IMR-90 (cell line): Measurements from ENCODE around the gene IP6K3. TPM values are rescaled to one million over a fixed set of nuclear protein-coding genes. Genes with fewer than 3 reads are reported as not detected.

Experiments
- ATAC-seq: fragments of 200-7000 bp; cut with Tn5 transposase; 2 replicates; pipeline ENCODE4 v1.9.1; 2020; ENCODE audit warnings: low read depth, mild to moderate bottlenecking, moderate library complexity
- BruUV-seq: library from RNA; stranded (reverse); fragments of 400-500 nt; replicated peaks from 2 replicates; lab custom pipeline; 2021; lab: Mats Ljungman, UMichigan
- CTCF ChIA-PET: fragments of 300-600 bp; formaldehyde crosslinking; extraction: SDS; loops from one replicate; lab custom pipeline; 2021; ENCODE audit warnings: antibody characterized with exemption; lab: Yijun Ruan, JAX
- POLR2A ChIA-PET: fragments of 300-600 bp; sonication (Branson Sonifier 250); formaldehyde crosslinking; loops from one replicate; lab custom pipeline; 2022; ENCODE audit warnings: antibody characterized with exemption; ENCODE audit not compliant: unreplicated experiment; lab: Charles Lee
- DNase-seq: peaks from one replicate; pipeline ENCODE4 v3.0.0; 2013
- H2AFZ ChIP-seq: replicated peaks from 2 replicates; pipeline ENCODE3; 2013; ENCODE audit warnings: low read length, mild to moderate bottlenecking; ENCODE audit not compliant: poor library complexity
- H2AK5ac ChIP-seq: 2 replicates; pipeline ENCODE4 v1.6.1; 2013; ENCODE audit warnings: low read depth, low read length, inconsistent platforms
- H2AK9ac ChIP-seq: replicated peaks from 2 replicates; pipeline ENCODE3; 2013; ENCODE audit warnings: mild to moderate bottlenecking, low read depth, low read length, moderate library complexity; ENCODE audit not compliant: poor library complexity
- H2BK120ac ChIP-seq: 2 replicates; pipeline ENCODE4 v1.6.1; 2013; ENCODE audit warnings: low read depth, low read length, inconsistent platforms
- H2BK15ac ChIP-seq: 3 replicates; pipeline ENCODE4 v1.6.1; 2013; ENCODE audit warnings: low read depth, low read length, inconsistent platforms
- H2BK20ac ChIP-seq: 2 replicates; pipeline ENCODE4 v1.6.1; 2013; ENCODE audit warnings: low read depth, mild to moderate bottlenecking, inconsistent platforms, low read length, moderate library complexity
- H2BK5ac ChIP-seq: 2 replicates; pipeline ENCODE4 v1.6.1; 2013; ENCODE audit warnings: mild to moderate bottlenecking, low read depth, low read length, inconsistent platforms; ENCODE audit not compliant: poor library complexity, severe bottlenecking
- H3K14ac ChIP-seq: replicated peaks from 2 replicates; pipeline ENCODE4 v1.6.1; 2013; ENCODE audit warnings: low read depth, low read length, inconsistent platforms
- H3K18ac ChIP-seq: 2 replicates; pipeline ENCODE4 v1.6.1; 2013; ENCODE audit warnings: low read depth, low read length, control low read depth
- H3K23ac ChIP-seq: 2 replicates; pipeline ENCODE4 v1.6.1; 2013; ENCODE audit warnings: low read depth, low read length, inconsistent platforms
- H3K27ac ChIP-seq: 2 replicates; pipeline ENCODE4 v1.5.1; 2013; ENCODE audit warnings: mild to moderate bottlenecking, control low read depth, low read length; ENCODE audit not compliant: insufficient read depth
- H3K27me3 ChIP-seq: 2 replicates; pipeline ENCODE4 v1.6.1; 2013; ENCODE audit warnings: low read length; ENCODE audit not compliant: control insufficient read depth, insufficient read depth
- H3K36me3 ChIP-seq: 2 replicates; pipeline ENCODE4 v1.6.1; 2013; ENCODE audit warnings: low read length, mixed read lengths; ENCODE audit not compliant: control insufficient read depth, insufficient read depth
- H3K4ac ChIP-seq: 2 replicates; pipeline ENCODE4 v1.6.1; 2013; ENCODE audit warnings: low read depth, low read length, inconsistent platforms
- H3K4me1 ChIP-seq: 2 replicates; pipeline ENCODE4 v1.6.1; 2013; ENCODE audit warnings: low read length, mixed read lengths; ENCODE audit not compliant: control insufficient read depth, insufficient read depth
- H3K4me2 ChIP-seq: 2 replicates; pipeline ENCODE4 v1.6.1; 2013; ENCODE audit warnings: low read depth, mild to moderate bottlenecking, control low read depth, low read length, moderate library complexity
- H3K4me3 ChIP-seq: 2 replicates; pipeline ENCODE4 v1.5.1; 2013; ENCODE audit warnings: low read depth, mild to moderate bottlenecking, control low read depth, low read length, moderate library complexity; ENCODE audit not compliant: insufficient read depth
- H3K56ac ChIP-seq: 2 replicates; pipeline ENCODE4 v1.6.1; 2013; ENCODE audit warnings: low read length, inconsistent platforms; ENCODE audit not compliant: insufficient read depth; ENCODE audit errors: extremely low read depth
- H3K79me1 ChIP-seq, 2 experiments: 2 replicates each; pipeline ENCODE4 v1.6.1; 2013; ENCODE audit warnings: low read length in 2 of 2, inconsistent platforms in 1 of 2, low read depth in 1 of 2
- H3K9ac ChIP-seq: 2 replicates; pipeline ENCODE4 v1.6.1; 2013; ENCODE audit warnings: low read depth, low read length, control low read depth
- H3K9me1 ChIP-seq: 2 replicates; pipeline ENCODE4 v1.6.1; 2013; ENCODE audit warnings: low read length, inconsistent platforms; ENCODE audit not compliant: insufficient read depth
- H3K9me3 ChIP-seq: 2 replicates; pipeline ENCODE4 v1.6.1; 2013; ENCODE audit warnings: low read length; ENCODE audit not compliant: control insufficient read depth, insufficient read depth
- H4K20me1 ChIP-seq: 2 replicates; pipeline ENCODE4 v1.6.1; 2013; ENCODE audit warnings: low read length, inconsistent platforms; ENCODE audit not compliant: insufficient read depth
- H4K5ac ChIP-seq: 2 replicates; pipeline ENCODE4 v1.6.1; 2013; ENCODE audit warnings: mild to moderate bottlenecking, low read depth, low read length, control low read depth
- H4K8ac ChIP-seq, 2 experiments: 2 replicates each; pipeline ENCODE4 v1.6.1; 2013; ENCODE audit warnings: low read depth in 2 of 2, low read length in 2 of 2, control low read depth in 1 of 2, inconsistent platforms in 1 of 2
- H4K91ac ChIP-seq: 2 replicates; pipeline ENCODE4 v1.6.1; 2013; ENCODE audit warnings: low read depth, low read length, inconsistent platforms; ENCODE audit not compliant: insufficient read depth
- CTCF ChIP-seq: conservative IDR thresholded peaks from 2 replicates; pipeline ENCODE4 v1.5.1; 2012; ENCODE audit warnings: mild to moderate bottlenecking, low read depth, low read length, improper control_type of control experiment
- MAZ ChIP-seq: IDR thresholded peaks from 2 replicates; pipeline ENCODE4 v1.6.1; 2012; ENCODE audit warnings: low read depth, mild to moderate bottlenecking, low read length, improper control_type of control experiment, moderate library complexity, borderline replicate concordance
- NFE2L2 ChIP-seq: fragments of 150-350 bp; IDR thresholded peaks from 2 replicates; pipeline ENCODE4 v1.6.1; 2016; ENCODE audit warnings: low read depth, mild to moderate bottlenecking, low read length
- POLR2A ChIP-seq: IDR thresholded peaks from 2 replicates; pipeline ENCODE4 v1.6.1; 2012; ENCODE audit warnings: mild to moderate bottlenecking, low read depth, low read length
- whole genome bisulfite sequencing, 2 experiments: methylation state at CpG; one replicate each; pipeline versions ENCODE4 v1.1.5 to v1.1.7; 2013; ENCODE audit warnings: missing lambda C conversion rate in 2 of 2; ENCODE audit not compliant: insufficient read length in 1 of 2; ENCODE audit errors: extremely low coverage in 2 of 2; 5-methylcytosine and 5-hydroxymethylcytosine counted together
- dilution Hi-C: fragments of 300-500 bp; cut with HindIII; formaldehyde crosslinking; loops from one replicate; pipeline ENCODE4 v1.14.3; 2018; ENCODE audit warnings: low sequenced_read_pairs; ENCODE audit not compliant: unreplicated experiment
- in situ Hi-C: fragments of 300-500 bp; cut with MboI; formaldehyde crosslinking; loops from 3 replicates; pipeline ENCODE4 v1.14.3; 2019; ENCODE audit warnings: low sequenced_read_pairs, inconsistent platforms, mixed read lengths
- intact Hi-C: fragments of 100-400 bp; cut with micrococcal nuclease; formaldehyde crosslinking; loops from 2 replicates; pipeline ENCODE4 v1.10.0; 2022
- polyA plus RNA-seq, 3 experiments: library from polyadenylated mRNA; depleted of rRNA; stranded (reverse); fragments of >200 nt; gene quantifications; 2 replicates each; pipeline ENCODE4 v1.2.3, GENCODE V29; 2012; ENCODE audit warnings: low replicate concordance in 1 of 3
- total RNA-seq: library from RNA; depleted of rRNA; stranded (reverse); fragments of >200 nt; gene quantifications from 2 replicates; pipeline ENCODE4 v1.2.3, GENCODE V29; 2012
- TF ChIP-seq, protein P1 (sequence below): fragments of 150-350 bp; IDR thresholded peaks from 2 replicates; pipeline ENCODE4 v1.6.1; 2017; ENCODE audit warnings: mild to moderate bottlenecking, antibody characterized with exemption, low read length, low read depth

IP6K3 gene
- total and polyA plus RNA-seq, 2 of the 4 experiments (the other 2 are of a cell fraction) = 0.18 to 0.51 TPM

- H2BK20ac ChIP-seq = no peak overlapping the region
- no peak overlapping the region for H3K9ac ChIP-seq
- no peak overlapping the region for H3K14ac ChIP-seq
- no peak overlapping the region for H3K4me3 ChIP-seq
- no peaks in the 10 kb centered on the region for H3K9me3 ChIP-seq
- no peak overlapping the region for H3K18ac ChIP-seq
- no peak overlapping the region for H2AK9ac ChIP-seq
- H3K4ac ChIP-seq = no peak overlapping the region
- ChIA-PET POLR2A (no interaction called here), CTCF (interaction anchor here (5.0 kb wide), 1 partner anchor 18 kb away, joined by 29 read pairs; no protein-coding TSS in a partner anchor)
- H3K56ac ChIP-seq = no peak overlapping the region
- peaks cover 10% of the 10 kb centered on the region for H3K9me1 ChIP-seq
- TF ChIP-seq CTCF (no peak), NFE2L2 (no peak), POLR2A (no peak), MAZ (no peak)
- TF ChIP-seq, protein P1, sequence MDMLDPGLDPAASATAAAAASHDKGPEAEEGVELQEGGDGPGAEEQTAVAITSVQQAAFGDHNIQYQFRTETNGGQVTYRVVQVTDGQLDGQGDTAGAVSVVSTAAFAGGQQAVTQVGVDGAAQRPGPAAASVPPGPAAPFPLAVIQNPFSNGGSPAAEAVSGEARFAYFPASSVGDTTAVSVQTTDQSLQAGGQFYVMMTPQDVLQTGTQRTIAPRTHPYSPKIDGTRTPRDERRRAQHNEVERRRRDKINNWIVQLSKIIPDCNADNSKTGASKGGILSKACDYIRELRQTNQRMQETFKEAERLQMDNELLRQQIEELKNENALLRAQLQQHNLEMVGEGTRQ = no peak
- no peak overlapping the region for H3K23ac ChIP-seq
- H3K79me1 ChIP-seq = no peaks in the 10 kb centered on the region; a peak in 1 of 4 replicates
- peaks cover 8% of the 10 kb centered on the region; the same call in 1 of the 2 replicates for H3K27me3 ChIP-seq
- WGBS, 2 experiments = 33% methylated on average over 6 of the region's 7 CpGs; no CpG with 5 or more reads in 1 of the 2 experiments
- H2AK5ac ChIP-seq = no peak overlapping the region
- in situ Hi-C loops = no loop called here
- no peak overlapping the region for H4K8ac ChIP-seq
- no peak overlapping the region for H2AFZ ChIP-seq
- DNase-seq (no peak), ATAC-seq (no peak)
- H3K4me1 ChIP-seq = peaks cover 22% of the 10 kb centered on the region
- H4K5ac ChIP-seq = no peak overlapping the region
- no peak overlapping the region for H2BK120ac ChIP-seq
- dilution Hi-C loops = no loop called here
- H2BK15ac ChIP-seq = no peak overlapping the region
- no TSS peak for BruUV-seq
- H3K27ac ChIP-seq = no peak overlapping the region
- no peak overlapping the region for H4K91ac ChIP-seq
- H3K36me3 ChIP-seq = no peaks in the 10 kb centered on the region
- intact Hi-C loops = no loop called here
- H3K4me2 ChIP-seq = no peak overlapping the region
- no peaks in the 10 kb centered on the region; the same call in 1 of the 2 replicates for H4K20me1 ChIP-seq
- H2BK5ac ChIP-seq = no peak overlapping the region
These were observed 3.9 kb downstream of the IP6K3 start for GRCh38 chr6:33742837-33743236.
